Measurements from ENCODE around the gene AIP.
"Not testable (repeated sequence)": the region's sequence is repeated elsewhere in the genome, so short reads cannot be mapped to it uniquely, and the experiment has no call there.

The AIP gene

GRCh38 chr11:67469508-67469811 is 13.4 kb upstream of the AIP start:
- DNase-seq = no peak

- no peak for DNase-seq
Observed at GRCh38 chr11:67470337-67471002, 12.4 kb upstream of the AIP start.

GRCh38 chr11:67472882-67473281 is 9.9 kb upstream of the AIP start:
- no peak for DNase-seq

- DNase-seq = not testable (repeated sequence)
Observed at GRCh38 chr11:67476692-67477091, 6.1 kb upstream of the AIP start.

- DNase-seq = not testable (repeated sequence)
Observed at GRCh38 chr11:67477344-67478050, 5.3 kb upstream of the AIP start.

- no peak for DNase-seq
Observed at GRCh38 chr11:67482275-67482826, 475 bp upstream of the AIP start.

GRCh38 chr11:67483831-67484665 is 1.2 kb downstream of the AIP start:
- DNase-seq = peak; percentile 70

- peak; percentile 73 for DNase-seq
Observed at GRCh38 chr11:67484847-67485311, 2.1 kb downstream of the AIP start.

- DNase-seq = peak; percentile 83
Observed at GRCh38 chr11:67485873-67486361, 3.1 kb downstream of the AIP start.

GRCh38 chr11:67486481-67487195 is 3.8 kb downstream of the AIP start:
- DNase-seq = peak; percentile 51

- no peak for DNase-seq
Observed at GRCh38 chr11:67489203-67489884, 6.5 kb downstream of the AIP start.

- no peak for DNase-seq
Observed at GRCh38 chr11:67489885-67490726, 7.3 kb downstream of the AIP start.

GRCh38 chr11:67490727-67491065 is 7.9 kb downstream of the AIP start:
- DNase-seq = no peak

- no peak for DNase-seq
Observed at GRCh38 chr11:67491276-67492068, 8.6 kb downstream of the AIP start.

GRCh38 chr11:67492069-67492727 is 9.4 kb downstream of the AIP start:
- DNase-seq = no peak

GRCh38 chr11:67492801-67493547 is 10.1 kb downstream of the AIP start:
- peak; percentile 25 for DNase-seq

GRCh38 chr11:67493548-67494370 is 10.9 kb downstream of the AIP start:
- DNase-seq = no peak
